ENCODE measurements around the gene LMX1A.

The LMX1A gene

GRCh38 chr1:165325460-165326203 is 30.9 kb downstream of the LMX1A start:
- no peak for DNase-seq

DNA sequence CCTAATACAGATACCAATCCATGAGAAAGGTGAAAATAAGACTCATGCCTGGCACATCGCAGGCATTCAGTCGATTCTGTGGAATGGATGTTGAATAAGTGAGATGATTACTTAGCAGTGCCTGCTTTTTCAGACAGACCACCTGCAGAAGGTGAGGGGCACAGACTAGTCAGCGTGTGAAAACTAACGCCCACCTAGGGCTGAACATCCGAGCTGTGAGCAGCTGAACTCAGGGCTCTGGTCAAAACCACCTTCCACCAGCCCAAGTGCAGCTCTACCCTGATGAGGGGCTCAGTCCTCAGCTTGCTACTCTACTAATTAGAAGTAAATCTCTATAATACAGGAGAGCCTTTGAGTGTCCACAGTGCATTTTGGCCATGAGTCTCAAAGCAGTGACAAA is 32.5 kb downstream of the LMX1A start:
- no peak for DNase-seq

DNA sequence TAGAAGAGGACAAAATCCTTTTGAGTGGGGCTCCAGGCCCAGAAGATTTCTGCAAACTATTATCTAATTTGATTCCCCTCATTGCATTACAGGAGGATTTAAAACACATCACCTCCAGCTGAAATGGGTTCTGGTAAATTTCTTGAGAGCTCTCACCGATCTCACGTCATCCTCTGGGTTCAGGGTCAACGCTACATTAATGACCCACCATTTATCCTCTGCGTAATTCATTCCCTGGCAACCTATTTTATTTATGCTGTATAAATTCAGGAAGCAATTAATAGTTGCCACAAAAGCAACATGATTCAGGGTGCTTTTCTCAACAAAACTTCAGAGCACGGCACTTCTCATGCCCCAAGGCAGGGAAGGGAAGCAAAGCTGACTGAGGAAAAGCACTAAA is 38.9 kb downstream of the LMX1A start:
- no peak for DNase-seq

GRCh38 chr1:165316153-165316772 is 40.3 kb downstream of the LMX1A start:
- DNase-seq, result no peak

GRCh38 chr1:165315481-165315880 is 41.0 kb downstream of the LMX1A start:
- no peak for DNase-seq

- DNase-seq, result no peak
Measured at GRCh38 chr1:165313903-165314302, 42.6 kb downstream of the LMX1A start.

GRCh38 chr1:165312591-165312990 is 43.9 kb downstream of the LMX1A start:
- no peak for DNase-seq

DNA sequence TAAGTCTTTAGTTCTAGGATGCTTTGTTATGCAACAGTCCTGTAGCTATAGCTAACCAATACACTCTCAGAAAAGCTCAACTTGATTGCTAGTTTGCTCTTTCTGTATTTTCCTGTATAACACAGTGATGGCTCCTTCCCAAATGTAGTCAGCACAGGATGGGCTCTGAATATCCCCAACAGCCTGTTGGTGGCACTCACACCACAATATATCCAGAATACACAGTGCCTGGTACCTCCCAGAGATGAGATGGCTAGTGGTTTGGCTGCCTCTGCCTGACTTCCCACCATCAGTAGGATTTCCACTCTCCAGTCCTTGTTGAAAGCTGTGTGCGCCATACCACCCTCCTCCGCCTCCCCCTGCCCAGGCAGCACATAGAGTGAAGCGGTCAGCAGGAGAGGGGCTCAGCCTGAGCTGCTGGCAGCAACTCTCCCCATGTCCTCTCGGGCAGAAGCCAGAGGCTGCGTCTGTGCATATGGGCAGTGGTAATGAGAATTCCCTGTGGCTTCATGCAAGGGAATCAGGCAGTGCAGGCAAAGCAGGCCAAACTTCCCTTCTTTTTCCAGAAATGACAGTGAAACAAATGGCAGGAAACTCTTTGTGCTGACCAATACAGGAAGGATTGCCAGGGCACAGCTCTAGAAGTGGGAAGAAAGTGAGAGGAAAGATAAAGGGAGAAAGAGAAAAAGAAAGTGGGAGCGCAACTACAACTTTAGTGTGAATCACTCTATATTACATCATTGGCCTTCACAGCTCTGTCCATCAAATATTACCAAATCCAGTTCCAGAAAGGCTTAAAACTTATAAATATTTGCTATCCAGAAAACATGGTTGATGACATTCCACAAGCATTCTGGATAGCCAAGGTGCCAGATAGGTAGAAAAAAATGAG is 49.7 kb downstream of the LMX1A start:
- DNase-seq, result no peak

DNA sequence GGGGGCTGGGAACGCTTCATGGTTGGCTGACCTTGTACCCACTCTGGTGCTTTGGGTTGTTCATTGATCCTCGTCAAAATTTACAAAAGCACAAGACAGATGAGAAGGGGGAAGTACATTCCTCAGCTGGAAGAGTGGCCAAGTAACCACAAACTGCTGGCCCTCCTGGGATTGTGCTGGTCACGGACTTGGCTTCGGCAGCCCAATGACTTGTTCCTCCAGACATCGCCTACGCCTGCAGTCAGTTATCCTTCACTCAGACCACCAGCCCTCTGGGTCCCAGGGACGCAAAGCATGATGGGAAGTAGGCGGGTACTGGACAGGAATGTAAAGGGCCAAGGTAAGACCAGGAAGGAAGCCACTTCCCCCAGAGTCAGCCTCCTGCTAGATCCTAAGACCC is 53.1 kb downstream of the LMX1A start:
- no peak for DNase-seq

DNA sequence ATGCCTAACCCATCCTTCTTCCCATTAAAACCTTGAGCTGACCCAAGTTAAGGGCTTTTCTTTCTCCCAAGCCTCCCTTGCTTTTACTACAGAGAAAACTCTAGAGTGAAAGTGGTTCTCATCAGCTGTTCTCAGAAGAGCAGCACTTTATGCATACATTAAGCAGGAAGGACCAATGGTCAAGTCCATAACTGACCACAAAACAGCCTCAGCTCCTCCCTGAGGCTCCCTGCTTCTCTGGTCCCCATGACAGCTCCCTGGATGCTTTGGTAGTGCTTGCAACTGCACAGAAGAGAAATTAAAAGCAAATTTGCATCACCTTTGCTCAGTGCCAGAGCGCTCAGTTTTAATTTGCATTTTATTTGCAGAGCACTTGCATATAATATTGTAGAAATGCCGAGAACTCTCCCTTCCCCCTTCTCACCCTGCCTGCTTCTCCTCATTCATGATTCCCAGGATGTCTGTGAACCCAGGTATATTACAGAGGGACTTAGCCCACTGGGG is 56.1 kb downstream of the LMX1A start:
- DNase-seq, result no peak

DNA sequence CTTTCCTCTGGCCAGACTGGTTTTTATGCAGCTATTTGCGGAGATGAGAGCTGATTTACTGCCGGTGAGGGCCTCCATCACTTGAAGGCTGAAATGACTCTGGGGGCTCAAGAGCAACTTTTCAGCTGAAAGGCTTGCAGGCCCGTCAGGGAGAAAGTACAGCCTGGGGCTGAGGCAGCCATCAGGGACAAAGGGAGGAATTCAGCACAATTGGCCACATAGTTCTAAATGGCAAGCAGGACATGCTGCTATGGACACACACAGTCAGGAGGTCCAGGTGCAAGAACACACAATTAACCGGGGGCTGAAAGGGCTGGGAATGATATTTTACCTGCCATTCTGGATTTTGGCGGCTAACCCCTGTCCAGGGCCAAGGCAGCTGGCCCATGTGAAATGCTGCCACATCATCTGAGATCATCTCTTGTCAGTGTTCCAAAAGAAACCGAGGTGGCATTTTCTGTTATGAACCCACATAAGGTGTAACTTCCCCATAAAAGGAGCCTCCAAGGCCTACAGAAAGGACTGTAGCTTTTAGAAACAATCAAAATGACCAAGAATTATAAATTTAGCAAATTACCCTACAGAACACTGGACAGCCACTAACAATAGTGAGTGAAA is 58.2 kb downstream of the LMX1A start:
- DNase-seq, result no peak

DNA sequence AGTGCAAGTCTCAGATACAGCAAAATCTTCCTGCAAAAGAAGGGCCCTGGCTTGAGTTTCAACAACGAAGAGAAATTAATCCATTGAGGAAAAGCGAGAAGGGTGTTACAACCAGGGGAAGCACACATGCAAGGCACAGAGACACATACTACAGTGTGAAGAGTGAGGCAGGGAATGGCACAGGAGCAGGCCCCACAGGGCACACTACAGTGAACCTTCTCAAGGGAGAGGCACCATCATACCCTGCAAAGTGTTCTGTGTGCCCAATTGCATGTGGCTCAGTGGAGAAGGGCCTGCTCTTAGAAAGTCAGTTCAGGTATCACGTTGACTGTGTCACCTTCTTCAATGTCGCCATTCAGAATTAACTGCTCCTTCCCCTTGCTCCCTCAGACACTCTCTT is 60.3 kb downstream of the LMX1A start:
- no peak for DNase-seq

- no peak for DNase-seq
Measured at GRCh38 chr1:165290148-165290547, 66.4 kb downstream of the LMX1A start.

DNA sequence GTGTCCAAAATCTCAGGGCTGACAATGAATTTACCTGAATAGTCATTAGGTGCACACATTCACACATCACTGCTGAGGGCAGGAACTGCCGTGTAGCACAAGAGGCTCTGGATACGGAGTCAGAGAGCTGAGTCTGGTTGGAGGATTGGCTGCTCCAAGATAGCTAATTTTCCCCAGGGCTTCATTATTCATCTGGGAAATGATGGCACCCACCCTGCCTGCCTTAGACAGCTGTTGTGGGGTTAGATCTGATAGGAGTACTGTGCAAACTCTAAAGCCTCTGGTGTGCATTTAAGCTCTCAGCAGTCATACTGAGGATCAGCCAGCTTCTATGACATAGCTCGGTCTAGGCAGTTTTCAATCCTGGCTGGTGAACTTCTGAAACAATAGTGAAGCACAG is 67.0 kb downstream of the LMX1A start:
- no peak for DNase-seq

DNA sequence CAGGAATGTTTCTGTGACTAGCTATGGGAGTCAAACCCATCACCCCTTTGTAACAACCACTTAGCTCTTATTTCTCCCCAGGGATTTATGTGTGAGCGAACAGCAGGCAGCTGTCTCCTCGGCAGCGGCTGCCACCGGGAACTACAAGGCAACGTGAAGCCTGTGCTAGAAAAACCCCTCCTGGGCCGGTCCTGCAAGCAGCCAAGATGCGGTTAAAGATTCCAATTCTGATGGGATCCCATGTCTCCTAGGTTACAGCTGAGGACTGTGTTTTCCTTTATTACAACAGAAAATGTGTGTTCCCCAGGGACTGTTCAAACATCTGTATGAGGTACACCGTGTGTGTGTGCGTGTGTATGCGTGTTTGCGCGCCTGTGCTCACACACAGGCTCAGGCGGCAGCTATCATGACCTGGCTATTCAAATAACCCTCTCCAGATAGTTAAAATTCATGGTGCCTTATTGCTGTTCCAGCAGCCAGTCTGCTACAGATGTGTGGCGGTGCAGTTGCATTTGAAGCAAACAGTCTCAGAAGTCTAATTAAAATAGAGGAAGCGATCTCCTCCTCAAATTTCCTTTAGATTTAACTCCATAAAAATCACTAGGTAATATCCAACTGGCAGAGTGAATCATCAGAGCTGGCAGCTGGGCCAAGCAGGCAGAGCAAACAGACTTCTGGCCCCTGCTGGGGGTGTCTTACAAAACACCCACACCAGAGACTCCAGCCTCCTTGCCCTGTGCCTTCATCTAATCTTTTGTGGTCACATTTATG is 68.0 kb downstream of the LMX1A start:
- no peak for DNase-seq

DNA sequence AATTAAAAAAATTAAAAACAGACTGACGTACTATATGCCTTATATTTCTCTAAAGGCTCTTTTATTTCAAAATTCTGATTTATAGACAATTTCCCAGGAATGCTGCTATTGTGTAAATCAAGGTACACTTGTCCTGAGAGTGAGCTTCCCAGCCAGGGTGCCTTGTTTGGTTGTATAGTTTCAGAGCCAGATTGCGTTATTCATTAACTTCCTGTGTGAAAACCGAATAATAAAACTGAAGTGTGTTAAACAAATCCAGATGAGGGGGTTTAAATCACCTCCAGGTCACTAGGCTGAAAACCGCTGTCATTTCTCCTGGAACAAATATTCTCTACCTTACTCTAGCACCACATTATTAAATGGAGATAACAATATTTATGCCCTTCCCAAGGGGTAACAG is 68.7 kb downstream of the LMX1A start:
- no peak for DNase-seq

DNA sequence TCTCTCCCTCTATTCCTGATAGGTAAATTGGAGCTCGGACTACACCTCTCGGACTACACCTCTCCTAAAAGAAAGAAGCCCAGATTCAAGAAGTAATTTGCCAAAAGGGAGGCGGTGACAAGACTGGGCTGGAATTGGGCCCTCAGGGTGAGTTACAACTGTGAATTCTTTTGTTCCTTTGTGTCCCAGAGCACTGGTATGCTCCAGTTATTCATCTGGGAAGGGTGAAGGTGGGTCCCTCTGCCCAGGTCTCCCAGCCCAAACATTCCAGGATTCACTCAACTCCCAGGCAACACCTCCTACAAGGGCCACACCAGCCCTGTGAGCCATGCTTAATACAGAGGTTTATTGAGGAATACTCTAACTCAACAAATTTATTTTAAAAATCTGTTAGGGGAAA is 69.2 kb downstream of the LMX1A start:
- no peak for DNase-seq

GRCh38 chr1:165284454-165284853 is 72.1 kb downstream of the LMX1A start:
- DNase-seq, result no peak

GRCh38 chr1:165281207-165281901 is 75.2 kb downstream of the LMX1A start:
- no peak for DNase-seq

- peak in 1 of 51 donors; percentile 4 for DNase-seq
Measured at GRCh38 chr1:165279882-165280281, 76.6 kb downstream of the LMX1A start.
